HG03103 (cell line): ENCODE results near the gene KLHDC3.

Experiments
- ATAC-seq: cut with Tn5 transposase; IDR thresholded peaks from one replicate; pipeline ENCODE4 v1.9.1; 2021; ENCODE audit warnings: low read depth; ENCODE audit not compliant: unreplicated experiment

The KLHDC3 gene

GRCh38 chr6:43053545-43054205 lies 39.6 kb downstream of the KLHDC3 start, which contains the start of gene CUL7:
Gene CUL7, minus strand, starts transcription at chr6:43053851. Its CDS starts 1,063 bp downstream, at chr6:43052788.
- peak; percentile 78 for ATAC-seq

DNA sequence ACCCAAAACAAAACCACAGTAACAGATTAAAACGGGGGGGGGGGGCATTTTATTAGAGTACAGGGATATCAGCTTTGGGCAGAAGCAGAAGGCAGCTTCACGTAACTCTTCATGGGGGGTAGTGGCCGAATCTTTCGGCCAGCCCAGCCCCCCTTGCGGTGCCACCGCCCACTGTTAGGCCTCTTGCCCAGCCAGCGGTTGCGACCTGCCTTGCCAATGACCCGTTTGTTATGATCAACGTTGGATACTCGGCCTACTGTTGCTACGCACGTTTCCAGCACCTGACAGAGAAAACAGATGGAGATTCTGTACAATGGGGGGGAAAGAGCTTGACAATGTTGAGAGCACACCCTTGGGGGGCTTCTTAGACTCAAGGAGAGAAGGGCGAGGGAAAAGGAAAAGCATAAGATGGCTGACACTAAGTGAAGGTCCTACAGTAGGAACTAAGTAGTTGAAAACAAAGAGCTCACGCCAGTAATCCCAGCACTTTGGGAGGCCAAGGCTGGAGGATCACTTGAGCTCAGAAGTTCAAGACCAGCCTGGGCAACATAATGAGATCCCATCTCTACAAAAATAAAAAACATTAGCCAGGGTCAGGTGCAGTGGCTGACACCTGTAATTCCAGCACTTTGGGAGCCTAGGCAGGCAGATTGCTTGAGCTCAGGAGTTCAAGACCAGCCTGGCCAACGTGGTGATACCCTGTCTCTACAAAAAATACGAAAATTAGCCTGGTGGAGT lies 40.3 kb downstream of the KLHDC3 start:
- no peak for ATAC-seq

DNA sequence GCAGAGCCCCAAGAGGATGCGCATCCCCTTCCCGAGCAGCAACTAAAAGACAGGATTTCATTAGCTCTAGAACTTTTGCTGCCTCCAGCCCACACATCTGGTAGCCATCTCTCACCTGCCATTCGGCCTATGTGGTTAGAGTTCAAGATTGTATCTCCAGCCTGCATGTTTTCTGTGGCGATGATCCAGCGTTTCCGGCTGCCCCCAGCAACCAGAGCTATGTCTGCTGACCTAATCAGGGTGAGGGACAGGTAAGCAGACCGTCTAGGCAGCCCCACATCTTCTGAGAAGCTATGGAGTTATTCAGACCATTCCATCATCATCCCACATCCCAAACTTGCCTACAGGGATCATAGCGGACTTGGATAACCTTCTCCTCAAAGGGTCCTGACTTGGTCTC lies 41.9 kb downstream of the KLHDC3 start:
- ATAC-seq = no peak

- ATAC-seq = no peak
These were observed 44.5 kb downstream of the KLHDC3 start for GRCh38 chr6:43058531-43058930.

GRCh38 chr6:43059168-43060033 lies 45.4 kb downstream of the KLHDC3 start, which contains the start of the genes KLC4 and MRPL2:
Gene KLC4, plus strand, starts transcription at chr6:43059631. Its CDS starts 1,705 bp downstream, at chr6:43061336.
Gene MRPL2, minus strand, starts transcription at chr6:43059434. Its CDS starts 53 bp downstream, at chr6:43059381.
- peak; percentile 85 for ATAC-seq

DNA sequence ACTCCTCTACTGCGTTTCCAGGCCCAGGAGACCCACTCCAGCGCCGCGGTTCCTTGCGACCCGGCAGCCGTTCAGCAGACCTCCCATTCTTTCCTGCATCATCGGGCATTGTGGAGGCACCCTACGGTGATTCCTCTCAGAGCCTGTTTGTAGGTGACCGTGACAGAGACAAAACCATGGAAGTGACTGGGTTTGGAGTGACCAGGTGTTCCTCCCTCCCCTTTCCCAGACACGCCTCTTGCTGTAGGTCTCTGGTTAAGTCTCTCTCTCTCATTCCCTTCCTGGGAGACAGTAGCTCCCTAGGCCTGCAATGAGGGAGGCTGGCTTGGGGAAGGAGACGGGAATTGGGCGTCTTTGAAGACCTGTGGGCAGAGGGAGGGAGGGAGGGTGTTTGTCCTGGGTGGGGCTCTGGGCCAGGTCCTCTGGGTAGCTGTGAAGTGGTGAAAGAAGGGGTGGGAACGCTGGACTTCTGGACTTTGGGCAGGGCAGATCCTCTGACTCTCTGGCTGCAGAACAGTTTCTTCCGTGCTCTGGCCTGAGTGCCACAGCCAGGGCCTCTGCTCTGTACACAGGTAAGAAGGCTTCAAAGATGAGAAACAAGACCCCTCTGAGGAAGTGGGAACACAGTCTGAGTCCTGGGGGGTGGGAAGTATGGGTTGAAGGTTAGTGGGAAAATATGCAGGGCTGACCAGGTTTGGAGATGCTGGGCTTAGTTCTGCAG lies 46.1 kb downstream of the KLHDC3 start:
- no peak for ATAC-seq

GRCh38 chr6:43060755-43061633 lies 46.9 kb downstream of the KLHDC3 start:
- ATAC-seq = no peak

GRCh38 chr6:43061861-43062260 lies 47.8 kb downstream of the KLHDC3 start:
- no peak for ATAC-seq

GRCh38 chr6:43062818-43063217 lies 48.8 kb downstream of the KLHDC3 start:
- no peak for ATAC-seq

- ATAC-seq = no peak
These were observed 56.1 kb downstream of the KLHDC3 start for GRCh38 chr6:43070028-43070632.
